ENCODE results near the gene CDC37L1. TPM values are rescaled to one million over a fixed set of nuclear protein-coding genes. Genes with fewer than 3 reads are reported as not detected.
"Not testable (repeated sequence)": the region's sequence is repeated elsewhere in the genome, so short reads cannot be mapped to it uniquely, and the experiment has no call there.

CDC37L1 gene
- total RNA-seq, 4 donors from 2014 or later, result 28.5 to 48.9 (median 38.0) TPM

DNA sequence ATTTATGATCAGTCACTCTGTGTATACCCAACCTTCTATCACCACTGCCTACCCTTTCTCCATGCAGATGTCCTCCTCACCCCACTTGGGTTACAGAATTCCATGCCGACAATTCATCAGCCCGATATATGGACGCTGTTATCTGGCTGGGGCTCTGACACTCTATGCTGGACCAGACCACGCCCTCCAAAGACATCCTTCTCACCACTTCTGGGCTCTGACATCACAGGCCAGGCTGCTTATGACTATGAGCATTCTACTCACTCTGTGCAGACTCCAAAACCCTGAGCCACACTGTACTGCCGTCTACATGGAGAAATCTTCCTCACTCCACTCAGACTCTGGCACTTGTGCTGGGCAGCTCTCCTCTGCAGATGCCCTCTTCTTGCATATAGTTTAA is 69.2 kb downstream of the CDC37L1 start:
- TF ChIP-seq POLR2A (IDR thresholded peaks at IDR 0.05), result no peak
- TF ChIP-seq EP300 (IDR thresholded peaks at IDR 0.05), result no peak
- TF ChIP-seq, protein P1, sequence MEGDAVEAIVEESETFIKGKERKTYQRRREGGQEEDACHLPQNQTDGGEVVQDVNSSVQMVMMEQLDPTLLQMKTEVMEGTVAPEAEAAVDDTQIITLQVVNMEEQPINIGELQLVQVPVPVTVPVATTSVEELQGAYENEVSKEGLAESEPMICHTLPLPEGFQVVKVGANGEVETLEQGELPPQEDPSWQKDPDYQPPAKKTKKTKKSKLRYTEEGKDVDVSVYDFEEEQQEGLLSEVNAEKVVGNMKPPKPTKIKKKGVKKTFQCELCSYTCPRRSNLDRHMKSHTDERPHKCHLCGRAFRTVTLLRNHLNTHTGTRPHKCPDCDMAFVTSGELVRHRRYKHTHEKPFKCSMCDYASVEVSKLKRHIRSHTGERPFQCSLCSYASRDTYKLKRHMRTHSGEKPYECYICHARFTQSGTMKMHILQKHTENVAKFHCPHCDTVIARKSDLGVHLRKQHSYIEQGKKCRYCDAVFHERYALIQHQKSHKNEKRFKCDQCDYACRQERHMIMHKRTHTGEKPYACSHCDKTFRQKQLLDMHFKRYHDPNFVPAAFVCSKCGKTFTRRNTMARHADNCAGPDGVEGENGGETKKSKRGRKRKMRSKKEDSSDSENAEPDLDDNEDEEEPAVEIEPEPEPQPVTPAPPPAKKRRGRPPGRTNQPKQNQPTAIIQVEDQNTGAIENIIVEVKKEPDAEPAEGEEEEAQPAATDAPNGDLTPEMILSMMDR (IDR thresholded peaks at IDR 0.05), result no peak
- Histone ChIP-seq H3K27me3 (no peaks in the 10 kb centered on the region), H3K4me1 (no peaks in the 10 kb centered on the region), H3K9me3 (no peaks in the 10 kb centered on the region), H3K4me3 (no peak overlapping the region), H3K27ac (no peak overlapping the region), H3K36me3 (no peaks in the 10 kb centered on the region)
- DNase-seq (ENCODE audit: low spot score in 2 of 2), result no peak
- 91 to 97% methylated on average over 5 of the region's 5 CpGs for WGBS, 2 donors

DNA sequence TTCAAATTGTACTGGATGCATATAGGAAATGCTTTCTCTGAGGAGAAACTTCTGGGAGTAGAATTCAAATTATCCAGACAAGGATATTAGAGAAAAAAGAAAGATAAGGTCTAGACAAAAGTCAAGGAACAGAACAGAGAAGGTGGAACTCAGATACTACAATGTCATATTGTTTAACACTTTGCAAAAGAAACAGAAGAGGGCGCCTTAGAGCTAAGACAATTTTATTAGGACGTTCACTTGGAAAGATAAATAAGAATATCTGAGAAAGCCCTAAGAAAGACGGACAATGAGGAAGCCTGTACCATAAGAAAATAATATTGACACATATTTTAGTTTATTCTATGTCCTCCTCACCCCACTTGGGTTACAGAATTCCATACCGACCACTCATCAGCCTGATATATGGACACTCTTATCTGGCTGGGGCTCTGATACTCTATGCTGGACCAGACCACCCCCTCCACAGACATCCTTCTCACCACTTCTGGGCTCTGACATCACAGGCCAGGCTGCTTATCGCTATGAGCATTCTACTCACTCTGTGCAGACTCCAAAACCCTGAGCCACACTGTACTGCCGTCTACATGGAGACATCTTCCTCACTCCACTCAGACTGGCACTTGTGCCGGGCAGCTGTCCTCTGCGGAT is 70.8 kb downstream of the CDC37L1 start:
- DNase-seq (ENCODE audit: low spot score in 2 of 2), result peak in 1 of 2 donors; percentile 54
- Histone ChIP-seq H3K36me3 (no peaks in the 10 kb centered on the region), H3K27me3 (no peaks in the 10 kb centered on the region), H3K27ac (no peak overlapping the region), H3K4me1 (no peaks in the 10 kb centered on the region), H3K9me3 (no peaks in the 10 kb centered on the region), H3K4me3 (no peak overlapping the region)
- 38% methylated on average over 8 of the region's 8 CpGs for WGBS, 2 donors
- TF ChIP-seq, protein P1 (IDR thresholded peaks at IDR 0.05), result peak; percentile 36 to 60 (median 48)
- TF ChIP-seq POLR2A (IDR thresholded peaks at IDR 0.05), result no peak

DNA sequence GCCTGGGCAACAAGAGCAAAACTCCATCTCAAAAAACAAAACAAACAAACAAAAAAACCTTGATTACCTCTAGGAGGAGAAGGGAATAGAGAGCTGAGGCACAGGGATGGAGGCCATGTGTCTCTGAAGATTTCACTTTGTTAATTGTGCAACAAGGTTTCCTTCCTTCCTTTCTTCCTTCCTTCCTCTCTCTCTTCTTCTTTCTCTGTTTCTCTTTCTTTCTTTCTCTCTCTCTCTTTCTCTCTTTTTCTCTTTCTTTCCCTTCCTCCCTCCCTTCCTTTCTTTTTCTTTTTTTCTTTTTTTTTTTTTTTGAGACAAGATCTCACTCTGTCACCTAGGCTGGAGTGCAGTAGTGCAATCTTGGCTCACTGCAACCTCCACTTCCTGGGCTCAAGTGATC is 75.2 kb downstream of the CDC37L1 start:
- H3K9me3 ChIP-seq; H3K4me1 ChIP-seq; H3K27ac ChIP-seq; H3K4me3 ChIP-seq; DNase-seq (ENCODE audit: low spot score in 2 of 2); H3K27me3 ChIP-seq; H3K36me3 ChIP-seq: not testable (repeated sequence)

DNA sequence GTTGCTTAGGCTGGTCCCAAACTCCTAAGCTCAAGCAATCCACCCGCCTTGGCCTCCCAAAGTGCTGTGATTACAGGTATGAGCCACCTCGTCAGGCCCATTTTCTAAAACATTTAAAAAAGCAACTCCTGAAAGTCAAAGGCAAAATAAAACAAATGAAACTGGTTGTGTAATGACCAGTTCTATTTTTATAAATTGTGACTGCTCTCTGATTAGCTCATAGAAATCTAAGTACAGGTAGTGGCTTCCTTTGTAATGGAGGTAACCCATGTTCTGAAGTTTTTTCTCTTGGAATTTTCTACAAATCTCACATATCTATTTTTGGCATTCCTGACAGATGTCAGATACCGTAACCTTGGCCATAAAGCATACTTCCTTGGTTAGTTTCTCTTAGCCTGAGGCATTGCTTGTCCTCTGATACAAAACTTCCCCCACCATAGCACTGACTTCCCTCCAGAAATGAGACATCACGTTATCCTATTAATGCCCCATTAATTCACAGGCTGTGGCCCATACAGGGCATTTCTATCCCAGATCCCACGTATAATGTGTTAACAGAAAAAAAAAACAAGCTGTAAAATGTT is 75.7 kb downstream of the CDC37L1 start:
- DNase-seq (ENCODE audit: low spot score in 2 of 2), result no peak
- TF ChIP-seq POLR2A (IDR thresholded peaks at IDR 0.05) (no peak), EP300 (IDR thresholded peaks at IDR 0.05) (no peak)
- TF ChIP-seq, protein P1 (IDR thresholded peaks at IDR 0.05), result no peak
- Histone ChIP-seq H3K27me3 (no peaks in the 10 kb centered on the region), H3K4me3 (no peak overlapping the region), H3K4me1 (peaks cover 0 to 4% (median 0%) of the 10 kb centered on the region in 4 donors), H3K36me3 (no peaks in the 10 kb centered on the region), H3K27ac (no peak overlapping the region), H3K9me3 (no peaks in the 10 kb centered on the region)
- WGBS, 2 donors, result 60 to 63% methylated on average over 5 of the region's 5 CpGs

DNA sequence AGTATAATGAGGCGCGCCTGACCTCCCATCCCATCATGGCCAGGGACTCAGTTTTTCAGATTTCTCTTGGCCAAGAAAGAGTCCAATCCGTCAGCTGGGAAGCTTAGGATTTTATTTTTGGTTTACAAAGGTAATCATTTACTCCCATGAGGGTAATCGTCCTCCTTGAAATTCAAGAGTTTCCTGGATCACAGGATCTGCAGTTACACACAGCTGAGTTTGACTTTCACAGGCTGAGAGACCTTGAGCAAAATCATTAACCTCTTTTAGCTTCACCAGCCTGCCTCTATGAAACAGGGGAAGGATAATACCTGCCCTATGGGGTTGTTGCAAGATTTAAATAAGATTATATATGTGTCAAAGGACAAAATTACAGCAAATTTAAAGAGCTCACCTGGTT is 77.1 kb downstream of the CDC37L1 start:
- no peaks in the 10 kb centered on the region for H3K9me3 ChIP-seq
- TF ChIP-seq, protein P1 (IDR thresholded peaks at IDR 0.05), result no peak
- TF ChIP-seq POLR2A (IDR thresholded peaks at IDR 0.05), result no peak
- no peak for TF ChIP-seq EP300 (IDR thresholded peaks at IDR 0.05)
- whole genome bisulfite sequencing, 2 donors, result 60 to 69% methylated on average over 4 of the region's 4 CpGs
- no peaks in the 10 kb centered on the region for H3K27me3 ChIP-seq
- no peak for DNase-seq (ENCODE audit: low spot score in 2 of 2)
- peaks cover 0 to 4% (median 0%) of the 10 kb centered on the region in 4 donors for H3K4me1 ChIP-seq
- H3K36me3 ChIP-seq, result no peaks in the 10 kb centered on the region
- H3K4me3 ChIP-seq, result no peak overlapping the region
- H3K27ac ChIP-seq, result no peak overlapping the region

Other genes starting within 250 kb of the CDC37L1 start
- 10 to 100 TPM in 1 of 4 donors, 1 to 10 TPM in 3; 4.0 to 16.8 (median 6.7) TPM for gene SLC1A1, start 189.1 kb upstream of the CDC37L1 start, total RNA-seq
- 1 to 10 TPM; 4.2 to 8.0 (median 5.6) TPM for gene PLPP6, start 17.3 kb upstream of the CDC37L1 start, total RNA-seq
- 1 to 10 TPM; 1.3 to 5.4 (median 3.8) TPM for gene SPATA6L, start 13.1 kb upstream of the CDC37L1 start, total RNA-seq
- 10 to 100 TPM; 70.2 to 97.5 (median 93.4) TPM for gene AK3, start 61.6 kb downstream of the CDC37L1 start, total RNA-seq
- 10 to 100 TPM; 54.8 to 85.3 (median 64.0) TPM for gene RCL1, start 113.4 kb downstream of the CDC37L1 start, total RNA-seq

Measured in tibial nerve (tissue), 4 donors.